GM23338 (cell line): ENCODE measurements around the gene KIF15. TPM values are rescaled to one million over a fixed set of nuclear protein-coding genes. Genes with fewer than 3 reads are reported as not detected.

Source experiments
- ATAC-seq: fragments of 200-7000 bp; cut with Tn5 transposase; 3 replicates; pipeline ENCODE4 v1.9.1; 2020
- DNase-seq: peaks from one replicate; pipeline ENCODE4 v3.0.0-alpha.2; 2015; ENCODE audit warnings: low spot score
- H2AFZ ChIP-seq: fragments of 200-600 bp; sonication (generic); 2 replicates; pipeline ENCODE4 v1.8.0; 2016; ENCODE audit warnings: antibody characterized with exemption, mild to moderate bottlenecking, moderate library complexity
- H3F3A ChIP-seq: fragments of 200-600 bp; sonication (generic); replicated peaks from 2 replicates; pipeline ENCODE4 v1.8.0; 2017; ENCODE audit warnings: antibody characterized with exemption, mixed run types, low read depth
- H3K27ac ChIP-seq: fragments of 200-600 bp; sonication (generic); 2 replicates; pipeline ENCODE4 v1.6.1; 2016; ENCODE audit warnings: low read depth
- H3K27me3 ChIP-seq: fragments of 200-600 bp; sonication (generic); 2 replicates; pipeline ENCODE4 v1.8.0; 2016; ENCODE audit warnings: mild to moderate bottlenecking, mixed run types, moderate library complexity; ENCODE audit not compliant: insufficient read depth
- H3K36me3 ChIP-seq: fragments of 200-600 bp; sonication (generic); 2 replicates; pipeline ENCODE4 v1.8.0; 2016; ENCODE audit warnings: mild to moderate bottlenecking; ENCODE audit not compliant: insufficient read depth
- H3K4me1 ChIP-seq: fragments of 200-600 bp; sonication (generic); 2 replicates; pipeline ENCODE4 v1.8.0; 2016; ENCODE audit warnings: mild to moderate bottlenecking, moderate library complexity; ENCODE audit not compliant: insufficient read depth
- H3K4me2 ChIP-seq: fragments of 200-600 bp; sonication (generic); 2 replicates; pipeline ENCODE4 v1.7.1; 2017; ENCODE audit warnings: mixed run types
- H3K4me3 ChIP-seq: fragments of 200-600 bp; sonication (generic); 2 replicates; pipeline ENCODE4 v1.6.1; 2016; ENCODE audit warnings: mixed run types
- H3K79me2 ChIP-seq: fragments of 200-600 bp; sonication (generic); replicated peaks from 2 replicates; pipeline ENCODE4 v1.8.0; 2017; ENCODE audit warnings: mild to moderate bottlenecking; ENCODE audit not compliant: insufficient read depth
- H3K9me2 ChIP-seq: fragments of 200-600 bp; sonication (generic); 2 replicates; pipeline ENCODE4 v1.8.0; 2017; ENCODE audit not compliant: insufficient read depth
- H4K20me1 ChIP-seq: fragments of 200-600 bp; sonication (generic); replicated peaks from 2 replicates; pipeline ENCODE4 v1.8.0; 2017; ENCODE audit warnings: mild to moderate bottlenecking; ENCODE audit not compliant: insufficient read depth
- H3K27ac Mint-ChIP-seq: 2 replicates; pipeline ENCODE4 v1.8.0; 2020; ENCODE audit warnings: inconsistent platforms, mild to moderate bottlenecking, moderate library complexity, mixed read lengths
- H3K27me3 Mint-ChIP-seq: 3 replicates; pipeline ENCODE4 v1.8.0; 2022; ENCODE audit warnings: low read depth, mild to moderate bottlenecking, moderate library complexity, mixed read lengths, inconsistent platforms; ENCODE audit not compliant: insufficient read depth, poor library complexity
- H3K36me3 Mint-ChIP-seq: 3 replicates; pipeline ENCODE4 v1.8.0; 2021; ENCODE audit warnings: low read depth, mild to moderate bottlenecking, inconsistent platforms, moderate library complexity, mixed read lengths
- H3K4me1 Mint-ChIP-seq: 3 replicates; pipeline ENCODE4 v1.8.0; 2020; ENCODE audit warnings: mild to moderate bottlenecking, inconsistent platforms, mixed read lengths
- H3K4me3 Mint-ChIP-seq: 3 replicates; pipeline ENCODE4 v1.8.0; 2021; ENCODE audit warnings: moderate library complexity, mild to moderate bottlenecking, inconsistent platforms, mixed read lengths
- H3K9me3 Mint-ChIP-seq: 3 replicates; pipeline ENCODE4 v1.8.0; 2020; ENCODE audit warnings: moderate library complexity, mild to moderate bottlenecking, inconsistent platforms, mixed read lengths
- CREB1 ChIP-seq: fragments of 250-450 bp; sonication (Bioruptor Pico); IDR thresholded peaks from 2 replicates; pipeline ENCODE4 v1.5.0; 2020; ENCODE audit warnings: low read depth, mild to moderate bottlenecking, moderate library complexity
- CTCF ChIP-seq, 2 experiments: fragments of 200-600 bp in 1 of 2; sonication (generic) in 1 of 2; conservative IDR thresholded peaks; 2 replicates each; pipeline versions ENCODE4 v1.5.1 to v1.6.1; 2016 to 2017; ENCODE audit warnings: antibody characterized with exemption in 2 of 2, low read depth in 2 of 2, mild to moderate bottlenecking in 2 of 2, moderate library complexity in 1 of 2
- ETS1 ChIP-seq: IDR thresholded peaks from 2 replicates; pipeline ENCODE4 v1.6.1; 2016; ENCODE audit warnings: antibody characterized with exemption
- EZH2 ChIP-seq: fragments of 200-600 bp; sonication (generic); IDR thresholded peaks from one replicate; pipeline ENCODE4 v1.8.0; 2017; ENCODE audit warnings: antibody characterized with exemption, mild to moderate bottlenecking, low read depth; ENCODE audit not compliant: unreplicated experiment
- EZH2phosphoT487 ChIP-seq: fragments of 200-600 bp; sonication (generic); IDR thresholded peaks from one replicate; pipeline ENCODE4 v1.8.1; 2018; ENCODE audit warnings: antibody characterized with exemption; ENCODE audit not compliant: unreplicated experiment
- NANOG ChIP-seq: IDR thresholded peaks from 2 replicates; pipeline ENCODE4 v1.6.1; 2016; ENCODE audit warnings: antibody characterized with exemption, borderline replicate concordance
- POLR2AphosphoS5 ChIP-seq: IDR thresholded peaks from 2 replicates; pipeline ENCODE4 v1.6.1; 2016; ENCODE audit warnings: antibody characterized with exemption, low read depth
- REST ChIP-seq: IDR thresholded peaks from one replicate; pipeline ENCODE4 v1.6.1; 2018; ENCODE audit warnings: antibody characterized with exemption; ENCODE audit not compliant: unreplicated experiment
- STAT1 ChIP-seq: IDR thresholded peaks from one replicate; pipeline ENCODE4 v1.6.1; 2016; ENCODE audit warnings: antibody characterized with exemption; ENCODE audit not compliant: unreplicated experiment
- ZNF114 ChIP-seq: fragments of 250-450 bp; sonication (Bioruptor Pico); IDR thresholded peaks from 2 replicates; pipeline ENCODE4 v1.5.0; 2020; ENCODE audit warnings: mild to moderate bottlenecking, moderate library complexity
- ZNF331 ChIP-seq: fragments of 250-450 bp; sonication (Bioruptor Pico); IDR thresholded peaks from 2 replicates; pipeline ENCODE4 v1.5.0; 2020; ENCODE audit warnings: low read depth, mild to moderate bottlenecking, moderate library complexity
- ZNF462 ChIP-seq: fragments of 250-450 bp; sonication (Bioruptor Pico); IDR thresholded peaks from 2 replicates; pipeline ENCODE4 v1.5.0; 2020; ENCODE audit warnings: mild to moderate bottlenecking, moderate library complexity
- long read RNA-seq: library from polyadenylated mRNA; unstranded; transcript quantifications from one replicate; pipeline ENCODE4 v2.0.0, GENCODE V29; 2020; ENCODE audit not compliant: unreplicated experiment
- polyA plus RNA-seq: library from polyadenylated mRNA; unstranded; fragments of >200 nt; fragmentation: Nextera tagmentation; extraction: Ambion mirVana; gene quantifications from 2 replicates; pipeline ENCODE4 v1.2.1, GENCODE V29; 2016
- total RNA-seq: library from RNA; depleted of rRNA; stranded (reverse); fragments of >200 nt; shearing (Covaris generic); gene quantifications from 2 replicates; pipeline ENCODE4 v1.2.3, GENCODE V29; 2014; rRNA removed

KIF15 gene
- 21.2 and 26.2 TPM in 2 replicates for total RNA-seq
- 21.8 and 25.8 TPM in 2 replicates for polyA plus RNA-seq
- long read RNA-seq, partial matches to known transcripts, result 4 of 7 reads
- long read RNA-seq, other reads (novel, unspliced or antisense), result 3 of 7 reads

- Histone ChIP-seq H4K20me1 (0 out of 2 replicates have a peak, but pooled peaks cover 4% of the 10 kb centered on the region), H2AFZ (peak within 1 kb of the TSS; percentile 84), H3K27ac (peak within 1 kb of the TSS; percentile 98), H3K79me2 (peaks cover 92% of the 10 kb centered on the region), H3K4me2 (peak within 1 kb of the TSS; percentile 92), H3K4me1 (no peaks in the 10 kb centered on the region; the same call in 1 of the 2 replicates), H3F3A (no peaks in the 10 kb centered on the region; the same call in 1 of the 2 replicates), H3K27me3 (no peaks in the 10 kb centered on the region), H3K4me3 (peak within 1 kb of the TSS; percentile 92), H3K9me2 (peaks cover 4% of the 10 kb centered on the region; the same call in 1 of the 2 replicates), H3K36me3 (peaks cover 19% of the 10 kb centered on the region)
- peaks cover 6% of the 10 kb centered on the region for H3K27me3 Mint-ChIP-seq
- peaks cover 53% of the 10 kb centered on the region for H3K9me3 Mint-ChIP-seq
- H3K36me3 Mint-ChIP-seq, result peaks cover 74% of the 10 kb centered on the region
- no peak for TF ChIP-seq ZNF331
- no peak for TF ChIP-seq EZH2phosphoT487
- peak; percentile 14 for TF ChIP-seq REST
- no peak for TF ChIP-seq ZNF462 (CRISPR knock-in tag)
- TF ChIP-seq STAT1, result no peak
- no peak for TF ChIP-seq EZH2
- no peak for TF ChIP-seq ZNF114 (CRISPR knock-in tag)
- TF ChIP-seq CREB1 (CRISPR knock-in tag), result peak; percentile 100
- TF ChIP-seq ETS1, result peak; percentile 89
- peak; percentile 78 for TF ChIP-seq POLR2AphosphoS5
- TF ChIP-seq NANOG, result no peak
- TF ChIP-seq CTCF (conservative IDR thresholded peaks at IDR 0.05; ENCODE audit: low read depth in 2 of 2), result peak; percentile 14 to 27; a peak in 2 of 4 replicates
- H3K27ac Mint-ChIP-seq, result peak within 1 kb of the TSS; percentile 100
- ATAC-seq, result peak; percentile 93
- peaks cover 3% of the 10 kb centered on the region; the same call in 2 of the 3 replicates for H3K4me1 Mint-ChIP-seq
- peak; percentile 98 for DNase-seq
- H3K4me3 Mint-ChIP-seq, result peak within 1 kb of the TSS; percentile 93
These were observed at the start of gene KIF15, which contains the start of gene KIAA1143 for GRCh38 chr3:44761424-44762169. Gene KIF15 (plus strand): TSS chr3:44761794. CDS start chr3:44761866, 72 bp downstream. Gene KIAA1143 (minus strand): TSS chr3:44761619. CDS start chr3:44761602, 17 bp downstream.
